Stimulated activated CD8-positive, alpha-beta memory T cell treated with anti-CD3 and anti-CD28 coated beads, Interleukin-15, amount 100 ng/mL, for 24 hours (primary cell): ENCODE results near the gene PRKCH.

Source experiments
- DNase-seq: peaks from one replicate; pipeline ENCODE4 v3.0.0-alpha.2; 2020; ENCODE audit warnings: low read depth

Gene PRKCH

DNA sequence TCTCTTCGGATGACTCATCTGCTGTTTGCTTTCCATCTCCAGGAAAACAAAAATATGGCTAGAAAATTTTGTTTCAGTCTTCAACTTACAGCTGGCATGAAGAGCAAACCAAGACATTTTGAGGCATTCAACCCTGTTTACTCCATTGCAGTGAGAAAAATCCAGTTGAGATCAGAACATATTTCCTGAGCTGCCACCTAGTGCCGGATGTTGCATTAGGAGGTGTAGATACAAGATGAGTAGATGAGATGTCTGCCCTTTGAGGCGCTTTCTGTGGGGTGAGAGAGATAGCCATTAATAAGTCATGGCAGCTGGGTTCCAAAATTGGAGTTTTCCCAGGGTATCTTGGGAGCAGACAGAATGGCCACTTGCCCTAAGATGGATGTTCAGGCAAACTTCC is 171.1 kb downstream of the PRKCH start:
- no peak for DNase-seq

DNA sequence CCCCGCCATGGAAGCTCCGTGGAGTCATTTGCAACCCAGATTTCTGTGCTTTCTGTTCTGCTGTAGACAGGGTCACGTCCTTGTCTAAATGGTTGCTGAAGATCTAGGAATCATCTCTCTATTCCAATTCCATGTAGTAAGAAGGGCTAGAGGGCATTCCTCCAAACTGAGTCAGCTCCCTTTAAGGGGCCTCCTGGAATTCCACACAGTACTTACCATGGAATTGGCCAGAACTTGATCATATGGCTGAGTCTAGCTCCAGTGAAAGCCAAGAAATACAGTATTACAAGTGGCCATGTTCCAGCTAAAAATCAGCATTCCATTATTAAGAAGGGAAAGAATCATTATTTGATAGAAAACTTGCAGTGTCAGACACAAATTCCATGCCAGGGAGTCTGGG is 171.9 kb downstream of the PRKCH start:
- DNase-seq = no peak

GRCh38 chr14:61494018-61494417 is 172.6 kb downstream of the PRKCH start:
- no peak for DNase-seq

DNA sequence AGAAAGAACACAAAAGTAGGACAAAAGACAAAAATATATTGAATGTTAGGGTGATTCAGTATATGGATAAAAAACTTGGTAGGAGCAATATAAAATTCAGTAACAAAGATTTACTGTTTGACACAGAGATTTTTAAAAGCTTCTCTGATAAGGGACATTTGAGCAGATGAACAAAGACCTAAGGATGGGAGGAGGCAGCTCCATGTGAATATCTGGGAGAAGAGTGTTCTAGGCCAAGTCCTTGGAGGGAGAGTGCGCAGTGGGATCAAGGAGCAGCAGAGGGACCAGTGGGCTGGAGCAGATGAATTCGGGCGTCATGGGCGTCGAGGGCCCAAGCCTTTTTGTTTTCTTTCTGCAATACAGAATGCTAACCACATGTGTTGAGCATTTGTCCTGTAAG is 174.4 kb downstream of the PRKCH start:
- DNase-seq = no peak

- no peak for DNase-seq
Observed at GRCh38 chr14:61498303-61498702, 176.9 kb downstream of the PRKCH start.

DNA sequence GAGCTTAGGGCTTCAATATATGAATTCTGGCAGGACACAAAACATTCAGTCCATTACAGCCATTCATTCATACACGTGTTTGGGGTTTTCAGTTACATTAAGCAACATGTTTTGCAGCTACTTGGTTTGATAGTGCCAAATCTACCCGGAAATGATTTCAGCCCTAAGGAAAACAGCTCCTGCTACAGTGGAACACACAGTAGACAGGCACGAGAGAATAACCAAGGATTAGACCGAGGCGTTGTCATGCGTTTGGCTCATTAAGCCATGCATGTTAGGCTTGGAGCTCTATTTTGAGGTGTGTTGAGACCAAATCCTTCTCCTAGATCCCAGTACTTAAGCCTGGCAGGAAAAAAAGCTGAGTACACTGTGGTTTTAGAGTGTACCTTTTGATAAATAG is 177.4 kb downstream of the PRKCH start:
- DNase-seq = no peak

- no peak for DNase-seq
Observed at GRCh38 chr14:61499991-61500390, 178.6 kb downstream of the PRKCH start.

GRCh38 chr14:61501714-61502458 is 180.5 kb downstream of the PRKCH start:
- no peak for DNase-seq

- no peak for DNase-seq
Observed at GRCh38 chr14:61502459-61503093, 181.2 kb downstream of the PRKCH start.

DNA sequence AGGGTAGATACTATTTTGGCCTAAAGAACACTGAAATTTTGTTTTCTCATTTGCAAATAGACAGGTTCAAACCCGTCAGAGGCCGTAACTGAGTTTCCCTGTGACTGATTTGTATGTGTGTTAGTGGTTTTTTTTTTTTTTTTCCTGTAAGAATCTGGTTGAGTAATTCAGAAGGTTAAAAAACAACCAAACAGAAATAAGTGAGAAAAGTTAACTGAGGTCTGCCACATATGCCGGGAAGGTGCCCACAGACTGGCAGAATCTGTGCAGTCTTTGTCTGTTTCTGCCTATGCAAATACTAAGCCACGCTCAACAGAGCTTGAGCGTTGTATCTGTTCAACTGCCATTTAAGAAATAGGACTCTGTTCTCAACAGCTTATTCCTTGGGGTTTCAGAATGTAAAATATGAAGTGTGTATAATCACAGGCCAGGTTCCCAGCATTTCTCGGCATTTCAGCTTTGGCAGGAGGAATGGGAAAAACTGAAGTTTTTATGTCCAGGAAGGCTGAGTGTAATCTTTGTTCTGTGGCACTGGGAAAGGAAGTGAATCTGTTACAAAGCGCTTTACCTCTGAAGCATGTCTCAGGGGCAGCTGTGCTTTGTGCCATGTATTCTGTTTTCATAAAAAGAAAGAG is 181.9 kb downstream of the PRKCH start:
- DNase-seq = no peak

GRCh38 chr14:61504901-61505300 is 183.5 kb downstream of the PRKCH start:
- DNase-seq = no peak

GRCh38 chr14:61505815-61506809 is 184.7 kb downstream of the PRKCH start:
- DNase-seq = no peak

GRCh38 chr14:61508526-61508925 is 187.1 kb downstream of the PRKCH start:
- no peak for DNase-seq

GRCh38 chr14:61510736-61511557 is 189.6 kb downstream of the PRKCH start:
- DNase-seq = no peak

- DNase-seq = no peak
Observed at GRCh38 chr14:61511558-61511948, 190.2 kb downstream of the PRKCH start.

GRCh38 chr14:61512026-61512834 is 190.9 kb downstream of the PRKCH start:
- no peak for DNase-seq

DNA sequence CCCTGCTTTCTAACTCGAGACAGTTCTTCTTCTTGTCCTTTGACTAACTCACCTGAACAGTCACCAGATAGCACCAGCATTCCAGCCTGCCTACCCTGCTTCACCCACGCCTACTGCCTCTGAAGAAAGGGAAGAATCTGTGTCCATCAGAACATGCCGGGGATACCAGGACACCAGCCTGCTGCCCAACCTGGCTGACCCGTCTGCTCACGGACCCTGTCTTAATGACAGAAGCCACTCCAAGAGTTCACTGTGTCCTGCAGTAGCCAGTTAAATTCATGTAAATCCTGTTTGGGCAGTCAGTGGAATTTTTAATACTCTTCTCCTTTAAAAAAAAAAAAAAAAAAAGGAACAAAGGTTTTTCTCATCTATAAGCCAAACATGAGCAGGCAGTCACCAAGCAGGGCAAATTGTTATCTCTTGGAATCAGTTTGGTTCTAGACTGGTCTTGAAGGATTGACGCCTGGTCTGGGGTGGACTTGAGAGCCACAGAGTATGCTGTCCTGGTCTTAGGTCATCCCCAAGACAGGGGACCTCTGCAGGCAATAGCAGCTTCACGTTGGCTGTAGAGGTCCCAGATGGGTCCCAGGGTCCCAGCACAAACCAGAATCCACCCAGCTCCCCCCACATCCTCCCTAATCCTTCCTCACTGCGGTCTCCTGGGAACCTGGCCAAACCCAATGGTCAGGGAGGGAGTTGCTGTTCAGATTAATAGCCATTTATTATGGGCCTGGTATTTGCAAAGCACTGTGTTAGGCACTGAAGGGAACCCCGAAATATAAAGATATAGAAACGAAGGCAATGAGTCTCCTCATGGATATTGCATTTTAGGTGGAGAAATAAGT is 192.8 kb downstream of the PRKCH start:
- no peak for DNase-seq

- no peak for DNase-seq
Observed at GRCh38 chr14:61514927-61515326, 193.5 kb downstream of the PRKCH start.

- DNase-seq = no peak
Observed at GRCh38 chr14:61515436-61516117, 194.2 kb downstream of the PRKCH start.
